Neural cell (in vitro differentiated cells): ENCODE measurements around the gene EXOC6B. TPM values are rescaled to one million over a fixed set of nuclear protein-coding genes. Genes with fewer than 3 reads are reported as not detected.

ENCODE experiments used
- H2AFZ ChIP-seq: fragments of 200-600, 300-800 bp; sonication (generic), shearing (Covaris generic); 2 replicates; pipeline ENCODE4 v1.6.0; 2014; ENCODE audit warnings: low read depth, mild to moderate bottlenecking, antibody characterized with exemption, low read length, moderate library complexity
- H3F3A ChIP-seq: fragments of 200-600 bp; shearing (Covaris generic); 2 replicates; pipeline ENCODE4 v1.6.1; 2016; ENCODE audit warnings: mild to moderate bottlenecking, moderate library complexity, mixed read lengths, antibody characterized with exemption, low read length; ENCODE audit not compliant: insufficient read depth, poor library complexity, severe bottlenecking
- H3K27ac ChIP-seq: fragments of 200-600, 300-800 bp; sonication (generic), shearing (Covaris generic); 2 replicates; pipeline ENCODE4 v1.5.1; 2014; ENCODE audit warnings: mild to moderate bottlenecking, low read length, moderate library complexity
- H3K27me3 ChIP-seq: fragments of 300-800, 200-600 bp; sonication (generic), shearing (Covaris generic); 2 replicates; pipeline ENCODE4 v1.6.0; 2014; ENCODE audit warnings: mild to moderate bottlenecking, low read depth, low read length, moderate library complexity; ENCODE audit not compliant: insufficient read depth
- H3K36me3 ChIP-seq: fragments of 300-800, 200-600 bp; sonication (generic), shearing (Covaris generic); 2 replicates; pipeline ENCODE4 v1.5.1; 2014; ENCODE audit warnings: mild to moderate bottlenecking, antibody characterized with exemption, low read length, moderate library complexity; ENCODE audit not compliant: insufficient read depth
- H3K4me2 ChIP-seq: fragments of 300-800, 200-600 bp; sonication (generic), shearing (Covaris generic); 2 replicates; pipeline ENCODE4 v1.6.0; 2014; ENCODE audit warnings: mild to moderate bottlenecking, low read length
- H3K4me3 ChIP-seq: fragments of 300-800, 200-600 bp; sonication (generic), shearing (Covaris generic); 2 replicates; pipeline ENCODE4 v1.5.1; 2014; ENCODE audit warnings: mild to moderate bottlenecking, low read length, moderate library complexity
- H3K79me2 ChIP-seq: fragments of 200-600 bp; shearing (Covaris generic); replicated peaks from 2 replicates; pipeline ENCODE4 v1.6.0; 2014; ENCODE audit warnings: mild to moderate bottlenecking, low read length, moderate library complexity; ENCODE audit not compliant: insufficient read depth
- H3K9ac ChIP-seq: fragments of 300-800, 200-600 bp; sonication (generic), shearing (Covaris generic); 2 replicates; pipeline ENCODE4 v1.6.1; 2016; ENCODE audit warnings: mild to moderate bottlenecking, low read length, mixed read lengths
- H3K9me2 ChIP-seq: fragments of 200-600 bp; shearing (Covaris generic); 2 replicates; pipeline ENCODE4 v1.6.1; 2016; ENCODE audit warnings: mild to moderate bottlenecking, low read length, mixed read lengths; ENCODE audit not compliant: insufficient read depth
- H3K9me3 ChIP-seq: fragments of 200-600, 300-800 bp; sonication (generic), shearing (Covaris generic); 2 replicates; pipeline ENCODE4 v1.6.1; 2016; ENCODE audit warnings: mild to moderate bottlenecking, mixed run types, low read length, moderate library complexity, mixed read lengths
- H4K20me1 ChIP-seq: fragments of 200-600 bp; shearing (Covaris generic); 2 replicates; pipeline ENCODE4 v1.6.1; 2016; ENCODE audit warnings: mild to moderate bottlenecking, mixed run types; ENCODE audit not compliant: insufficient read depth
- CTCF ChIP-seq: fragments of 450-650 bp; IDR thresholded peaks from 2 replicates; pipeline ENCODE4 v1.5.1; 2014; ENCODE audit warnings: antibody characterized with exemption, mild to moderate bottlenecking, moderate library complexity; ENCODE audit not compliant: poor library complexity, severe bottlenecking
- EP300 ChIP-seq: fragments of 450-650 bp; conservative IDR thresholded peaks from 2 replicates; pipeline ENCODE4 v1.6.1; 2014; ENCODE audit warnings: antibody characterized with exemption, mild to moderate bottlenecking, moderate library complexity; ENCODE audit not compliant: poor library complexity, severe bottlenecking
- EZH2 ChIP-seq: fragments of 200-600, 300-800 bp; shearing (Covaris generic), sonication (generic); IDR thresholded peaks from 2 replicates; pipeline ENCODE4 v1.6.1; 2014; ENCODE audit warnings: antibody characterized with exemption, low read length, borderline replicate concordance, mild to moderate bottlenecking; ENCODE audit not compliant: insufficient read depth, poor library complexity, severe bottlenecking
- MXI1 ChIP-seq: fragments of 450-650 bp; conservative IDR thresholded peaks from 2 replicates; pipeline ENCODE4 v1.6.1; 2014; ENCODE audit warnings: antibody characterized with exemption, mild to moderate bottlenecking; ENCODE audit not compliant: poor library complexity, severe bottlenecking
- POLR2AphosphoS5 ChIP-seq: IDR thresholded peaks from 2 replicates; pipeline ENCODE4 v1.6.1; 2012
- RAD21 ChIP-seq: fragments of 450-650 bp; conservative IDR thresholded peaks from 2 replicates; pipeline ENCODE4 v1.6.1; 2014; ENCODE audit warnings: antibody characterized with exemption, mild to moderate bottlenecking, moderate library complexity
- REST ChIP-seq: IDR thresholded peaks from 2 replicates; pipeline ENCODE4 v1.6.1; 2012; ENCODE audit warnings: borderline replicate concordance
- SMC3 ChIP-seq: fragments of 450-650 bp; conservative IDR thresholded peaks from 2 replicates; pipeline ENCODE4 v1.6.1; 2014; ENCODE audit warnings: antibody characterized with exemption, mild to moderate bottlenecking, moderate library complexity; ENCODE audit not compliant: poor library complexity
- TAF1 ChIP-seq: IDR thresholded peaks from 2 replicates; pipeline ENCODE4 v1.6.1; 2012; ENCODE audit warnings: low read depth
- polyA plus RNA-seq: library from polyadenylated mRNA; depleted of rRNA; stranded (reverse); fragments of >200 nt; gene quantifications from 2 replicates; pipeline ENCODE4 v1.2.3, GENCODE V29; 2014

EXOC6B gene
- polyA plus RNA-seq, 1 donor from 2014 or later: 23.4 TPM

GRCh38 chr2:72793798-72794440, 31.9 kb downstream of the EXOC6B start:
- Histone ChIP-seq H3K27me3 (no peaks in the 10 kb centered on the region), H3K4me2 (no peak overlapping the region), H3K9me3 (no peaks in the 10 kb centered on the region), H3K4me3 (no peak overlapping the region), H4K20me1 (no peaks in the 10 kb centered on the region), H3K9me2 (no peaks in the 10 kb centered on the region), H3K27ac (no peak overlapping the region), H2AFZ (no peak overlapping the region), H3F3A (no peaks in the 10 kb centered on the region), H3K79me2 (peaks cover 2% of the 10 kb centered on the region), H3K36me3 (no peaks in the 10 kb centered on the region), H3K9ac (no peak overlapping the region)
- TF ChIP-seq REST (no peak), EP300 (no peak), MXI1 (no peak), SMC3 (no peak), RAD21 (no peak), EZH2 (no peak), CTCF (no peak), TAF1 (no peak), POLR2AphosphoS5 (no peak)

- H3K9me2 ChIP-seq: no peaks in the 10 kb centered on the region
- H3K79me2 ChIP-seq: peaks cover 6% of the 10 kb centered on the region
- H3K27me3 ChIP-seq: no peaks in the 10 kb centered on the region
- no peaks in the 10 kb centered on the region for H3K9me3 ChIP-seq
- H3K4me3 ChIP-seq: no peak overlapping the region
- H3K27ac ChIP-seq: no peak overlapping the region
- no peak overlapping the region for H2AFZ ChIP-seq
- no peaks in the 10 kb centered on the region for H4K20me1 ChIP-seq
- no peak for TF ChIP-seq RAD21
- TF ChIP-seq SMC3: no peak
- no peak for TF ChIP-seq EP300
- TF ChIP-seq TAF1: no peak
- TF ChIP-seq MXI1: no peak
- no peak for TF ChIP-seq CTCF
- TF ChIP-seq EZH2: no peak
- TF ChIP-seq REST: no peak
- TF ChIP-seq POLR2AphosphoS5: no peak
- no peak overlapping the region for H3K4me2 ChIP-seq
- H3F3A ChIP-seq: no peaks in the 10 kb centered on the region
- no peak overlapping the region for H3K9ac ChIP-seq
- H3K36me3 ChIP-seq: no peaks in the 10 kb centered on the region
Observed at GRCh38 chr2:72789241-72789640, 36.6 kb downstream of the EXOC6B start.
